GM18951 (cell line): ENCODE measurements around the gene MAGOH.
"Not testable (repeated sequence)": the region's sequence is repeated elsewhere in the genome, so short reads cannot be mapped to it uniquely, and the experiment has no call there.

Source experiments
- POLR2A ChIP-seq: IDR thresholded peaks from 4 replicates; pipeline ENCODE4 v1.6.1; 2011; ENCODE audit warnings: mild to moderate bottlenecking; ENCODE audit not compliant: insufficient read length, insufficient read depth; ENCODE audit errors: extremely low read depth
- in situ Hi-C: fragments of 300-500 bp; cut with MboI; formaldehyde crosslinking; loops from one replicate; pipeline ENCODE4 v1.12.0; 2022; ENCODE audit warnings: low sequenced_read_pairs, mixed read lengths, inconsistent platforms; ENCODE audit not compliant: unreplicated experiment

Gene MAGOH

DNA sequence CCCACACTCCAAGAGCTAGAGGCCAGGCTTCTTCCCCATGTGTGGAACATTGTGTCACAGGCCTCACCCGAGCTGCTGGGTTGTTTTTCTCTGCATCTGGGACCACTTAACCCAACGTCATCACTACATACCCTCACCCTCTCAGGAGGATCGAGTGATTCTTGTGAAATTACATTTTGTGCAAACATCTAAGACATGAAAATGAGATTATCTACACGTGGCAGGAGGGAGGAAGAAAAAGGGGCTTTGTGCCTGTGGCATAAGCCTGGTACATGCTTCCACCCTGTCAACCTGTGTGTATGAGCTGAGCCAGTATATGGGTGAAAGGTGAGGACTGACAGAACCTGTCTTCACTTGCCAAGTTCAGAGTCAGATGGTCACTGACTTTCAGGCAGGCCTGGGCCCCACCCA is 40.1 kb downstream of the MAGOH start:
- no peak for TF ChIP-seq POLR2A
- in situ Hi-C loops: no loop called here

DNA sequence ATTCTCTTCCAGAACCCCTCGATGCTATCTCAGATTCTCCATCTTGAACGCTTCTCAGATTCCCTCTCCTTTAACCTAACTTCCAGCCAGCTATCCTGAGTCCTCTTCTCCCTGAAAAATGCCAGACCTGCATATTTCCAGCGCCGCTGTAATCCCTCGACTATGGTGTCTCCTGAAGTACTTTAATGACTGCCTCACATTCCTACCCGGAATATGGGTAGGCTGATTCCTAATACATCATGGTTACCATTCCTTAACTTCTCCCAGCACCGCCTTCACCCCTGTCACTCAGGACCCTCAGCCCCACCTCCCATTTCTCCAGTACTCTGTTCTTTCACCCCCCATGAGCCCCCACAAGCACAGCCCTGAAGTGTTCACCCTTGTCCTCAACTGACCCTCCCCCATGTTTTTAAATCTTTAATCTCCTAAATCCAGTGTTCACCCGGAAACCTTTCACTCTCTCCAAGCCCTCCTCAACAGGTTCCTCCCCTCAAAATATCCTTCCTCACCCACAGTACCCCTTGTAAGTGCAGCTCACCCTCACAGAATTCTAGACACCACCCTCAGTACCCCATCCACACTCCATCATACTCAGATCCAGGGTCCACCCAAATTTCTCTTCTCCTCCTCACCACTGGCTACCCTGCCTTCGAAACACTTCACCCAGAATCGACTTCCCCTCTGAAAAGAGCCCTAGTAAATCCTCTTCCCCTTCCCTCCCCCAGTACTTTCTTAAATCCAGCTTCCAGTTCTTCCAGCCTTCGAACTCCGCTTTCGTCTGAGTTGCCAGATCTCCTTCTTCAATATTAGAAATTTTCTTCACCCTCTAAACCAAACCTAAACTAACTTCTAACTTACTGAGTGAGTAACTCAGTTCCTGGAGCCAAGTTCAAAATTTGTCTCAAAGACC is 40.8 kb downstream of the MAGOH start:
- in situ Hi-C loops: no loop called here
- no peak for TF ChIP-seq POLR2A

DNA sequence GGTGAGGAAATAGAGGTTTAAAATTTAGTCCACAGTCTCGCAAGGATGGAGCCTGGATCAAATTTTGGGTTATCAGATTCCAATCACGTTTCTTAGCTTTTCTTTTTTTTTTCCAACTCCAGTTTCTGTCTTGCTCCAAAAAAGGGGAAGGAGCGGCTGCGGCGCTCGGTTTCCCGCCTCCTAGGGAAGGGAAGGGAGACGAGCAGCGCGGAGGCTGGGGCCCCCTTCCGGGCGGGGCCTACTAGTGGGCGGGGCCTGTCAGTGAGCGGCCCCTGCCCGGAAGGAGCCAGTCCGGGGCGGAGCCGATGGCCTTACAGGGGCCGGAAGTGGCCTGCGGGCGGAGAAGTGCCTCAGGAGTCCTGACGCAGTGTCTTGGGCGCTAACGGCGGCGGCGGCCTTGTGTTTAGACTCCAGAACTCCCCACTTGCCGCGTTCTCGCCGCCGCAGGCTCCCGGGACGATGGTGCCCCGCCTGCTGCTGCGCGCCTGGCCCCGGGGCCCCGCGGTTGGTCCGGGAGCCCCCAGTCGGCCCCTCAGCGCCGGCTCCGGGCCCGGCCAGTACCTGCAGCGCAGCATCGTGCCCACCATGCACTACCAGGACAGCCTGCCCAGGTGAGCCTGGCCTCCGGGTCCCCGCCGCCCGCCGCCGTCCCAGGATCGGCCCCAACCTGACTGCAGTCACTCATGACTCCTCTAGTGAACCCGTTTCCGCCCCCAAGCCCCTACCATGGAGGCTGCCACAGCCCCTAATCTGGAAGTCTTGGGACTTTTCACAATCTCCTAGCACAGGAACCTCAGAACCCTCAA is 41.6 kb downstream of the MAGOH start, which contains the start of gene CPT2:
Gene CPT2 (plus strand): TSS at position 340 of the 806 bp plus-strand sequence. CDS start 120 bp downstream, at position 460.
- TF ChIP-seq POLR2A: peak; percentile 98
- in situ Hi-C loops: no loop called here

DNA sequence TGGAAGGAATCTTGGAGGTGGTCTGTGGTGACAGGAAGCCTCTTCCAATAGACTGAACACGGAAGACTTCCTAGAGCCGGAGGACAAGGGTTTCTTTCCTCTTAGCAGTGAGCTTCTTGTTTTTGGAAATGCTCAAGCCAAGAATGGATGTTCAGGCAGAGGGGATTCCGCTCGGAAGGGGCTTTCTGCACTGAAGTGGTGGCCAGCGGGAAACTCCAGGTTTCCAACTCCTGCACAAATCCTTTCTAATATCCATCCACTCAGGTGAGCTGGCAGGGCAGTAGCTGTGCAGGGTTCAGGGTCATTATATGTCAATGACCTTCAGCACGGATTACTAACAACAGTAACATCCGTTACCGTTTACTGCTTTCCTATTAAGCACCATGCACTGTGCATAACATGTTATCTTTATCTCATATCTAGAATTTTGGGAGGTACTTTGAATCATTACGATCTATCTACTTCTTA is 42.3 kb downstream of the MAGOH start:
- in situ Hi-C loops: no loop called here
- TF ChIP-seq POLR2A: no peak

DNA sequence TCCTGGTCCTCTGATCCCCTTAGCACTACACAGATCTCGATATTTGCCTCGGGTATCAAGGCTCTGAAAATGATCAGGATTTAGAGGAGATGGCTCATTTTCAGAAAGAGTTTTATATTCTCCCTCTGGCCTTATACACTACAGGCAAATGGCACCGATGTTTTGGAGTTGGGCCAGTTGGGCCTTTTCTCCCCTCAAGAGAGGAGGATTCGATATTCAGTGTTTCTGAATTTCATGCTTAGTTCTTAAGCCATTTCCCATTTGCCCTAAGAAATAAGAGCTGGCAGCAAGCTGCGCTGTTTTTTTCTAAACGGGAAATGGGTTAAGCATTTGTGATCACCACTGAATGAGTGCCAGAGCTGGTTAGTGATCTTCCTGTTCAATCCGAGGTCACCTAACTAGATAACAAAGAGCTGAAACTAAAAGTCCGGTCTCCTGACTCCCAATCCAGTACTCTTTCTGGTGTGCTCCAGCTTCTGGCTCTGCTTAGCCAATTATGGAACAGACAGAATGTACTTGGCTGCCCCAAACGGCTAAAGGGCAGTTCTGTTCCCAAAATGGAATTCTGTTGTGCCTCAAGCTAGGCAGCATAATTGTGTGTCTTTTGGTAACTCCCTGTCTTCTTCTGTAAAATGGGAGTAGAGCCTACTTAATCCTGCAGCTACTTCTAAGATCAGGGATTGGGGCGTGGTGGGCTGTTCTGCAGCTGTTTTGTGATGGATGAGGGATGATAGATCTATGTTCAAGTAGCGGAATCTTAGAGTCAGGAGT is 42.9 kb downstream of the MAGOH start:
- TF ChIP-seq POLR2A: no peak
- in situ Hi-C loops: no loop called here

DNA sequence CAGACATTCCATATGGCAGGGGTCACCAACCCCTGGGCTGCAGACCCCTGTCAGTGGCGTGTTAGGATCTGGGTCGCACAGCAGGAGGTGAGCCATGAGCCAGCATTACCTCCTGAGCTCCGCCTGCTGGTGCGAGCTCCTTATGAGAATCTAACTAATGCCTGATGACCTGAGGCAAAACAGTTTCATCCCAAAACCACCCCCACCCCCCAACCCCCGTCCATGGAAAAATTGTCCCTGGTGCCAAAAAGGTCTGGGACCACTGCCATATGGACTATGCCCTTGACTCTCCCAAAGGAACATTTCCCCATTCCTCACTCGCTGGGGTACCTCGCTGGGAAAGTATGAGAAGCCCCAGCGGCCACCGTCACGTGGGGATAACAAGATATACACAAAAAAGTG is 48.1 kb downstream of the MAGOH start:
- TF ChIP-seq POLR2A: no peak
- in situ Hi-C loops: no loop called here

DNA sequence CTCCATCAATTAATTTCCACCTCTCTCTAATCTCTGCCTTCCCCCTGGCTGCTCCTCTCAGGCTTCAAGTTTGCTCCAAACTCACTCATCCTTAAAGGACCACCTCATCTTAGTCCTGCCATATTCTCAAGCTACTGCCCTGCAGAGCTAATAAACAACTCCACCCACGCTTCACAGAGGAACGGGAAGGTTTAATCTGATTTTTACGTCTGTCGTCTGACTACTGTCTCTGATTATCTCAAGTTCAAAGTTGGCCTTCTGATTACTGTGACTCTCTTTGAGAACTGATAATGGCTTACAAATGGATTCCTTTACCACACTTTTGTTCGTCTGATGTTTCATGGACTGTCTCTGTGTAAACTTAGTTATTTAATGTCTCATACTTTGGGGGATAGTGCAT is 49.3 kb downstream of the MAGOH start:
- in situ Hi-C loops: no loop called here
- TF ChIP-seq POLR2A: no peak

DNA sequence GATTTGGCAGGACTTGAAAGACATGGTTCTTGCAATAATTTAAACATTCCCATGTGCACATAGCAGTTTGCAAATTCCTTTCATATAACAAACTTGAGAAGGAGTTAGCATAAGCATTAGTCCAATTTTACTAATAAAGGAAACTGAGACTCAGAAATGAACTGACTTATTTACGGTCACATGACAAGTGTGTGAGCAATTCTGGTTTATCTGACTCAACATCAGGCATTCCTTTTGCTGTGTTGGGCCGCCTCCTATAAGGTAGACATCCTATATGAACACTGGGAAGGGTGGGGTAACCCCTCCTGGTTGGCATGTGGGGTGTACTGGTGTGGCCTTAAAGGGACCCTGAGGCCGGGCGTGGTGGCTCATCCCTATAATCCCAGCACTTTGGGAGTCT is 50.2 kb downstream of the MAGOH start:
- no peak for TF ChIP-seq POLR2A
- in situ Hi-C loops: no loop called here

DNA sequence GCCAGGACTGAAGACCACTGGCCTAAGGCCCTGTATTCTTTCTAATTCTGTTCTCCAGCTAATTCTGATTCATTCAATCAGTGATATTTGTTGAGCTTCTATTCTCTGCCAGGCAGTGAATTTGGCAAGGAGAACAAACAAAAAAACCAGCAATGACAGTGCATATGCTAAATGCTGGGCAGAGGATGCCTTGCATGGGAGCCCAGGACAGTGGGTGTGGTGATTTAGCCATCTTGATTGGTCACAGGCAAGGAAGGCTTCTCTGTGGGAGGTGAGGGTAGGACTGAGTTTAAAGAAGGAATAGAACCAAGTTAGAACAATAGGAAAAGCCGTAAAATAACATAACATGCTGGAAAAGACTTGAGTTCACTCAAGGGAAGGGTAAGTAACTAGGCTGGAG is 50.9 kb downstream of the MAGOH start:
- in situ Hi-C loops: no loop called here
- no peak for TF ChIP-seq POLR2A

DNA sequence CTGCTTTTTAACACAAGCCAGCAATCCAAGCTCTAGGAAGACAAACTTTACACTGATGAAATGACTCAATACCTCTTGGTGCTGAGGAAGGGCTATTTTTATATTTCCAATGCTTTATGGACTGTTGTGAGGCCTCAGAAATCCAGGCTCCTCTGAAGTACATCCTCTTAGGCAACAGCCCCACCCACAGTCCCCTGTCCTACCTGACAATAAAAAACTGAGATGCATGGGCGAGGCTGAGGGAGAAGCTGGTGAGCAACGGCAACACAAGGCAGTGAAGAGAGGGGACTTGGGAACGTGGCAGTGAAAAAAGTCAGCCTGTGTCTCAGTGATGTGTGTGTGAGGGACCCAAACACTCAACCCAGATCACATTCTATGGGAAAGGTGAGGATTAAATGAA is 51.8 kb downstream of the MAGOH start:
- in situ Hi-C loops: no loop called here
- TF ChIP-seq POLR2A: no peak

DNA sequence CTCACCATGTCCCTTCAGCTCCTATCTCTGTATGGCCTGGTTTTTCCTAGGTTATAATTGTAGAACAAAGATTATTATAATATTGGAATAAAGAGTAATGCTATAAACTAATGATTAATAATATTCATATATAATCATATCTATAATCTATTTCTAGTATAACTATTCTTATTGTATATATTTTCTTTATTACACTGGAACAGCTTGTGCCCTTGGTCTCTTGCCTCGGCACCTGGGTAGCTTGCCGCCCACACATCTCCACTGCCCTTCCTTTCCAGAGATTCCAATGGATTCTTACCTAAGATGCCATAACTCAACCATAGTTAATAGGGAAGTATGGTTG is 52.4 kb downstream of the MAGOH start:
- in situ Hi-C loops: not testable (repeated sequence)

DNA sequence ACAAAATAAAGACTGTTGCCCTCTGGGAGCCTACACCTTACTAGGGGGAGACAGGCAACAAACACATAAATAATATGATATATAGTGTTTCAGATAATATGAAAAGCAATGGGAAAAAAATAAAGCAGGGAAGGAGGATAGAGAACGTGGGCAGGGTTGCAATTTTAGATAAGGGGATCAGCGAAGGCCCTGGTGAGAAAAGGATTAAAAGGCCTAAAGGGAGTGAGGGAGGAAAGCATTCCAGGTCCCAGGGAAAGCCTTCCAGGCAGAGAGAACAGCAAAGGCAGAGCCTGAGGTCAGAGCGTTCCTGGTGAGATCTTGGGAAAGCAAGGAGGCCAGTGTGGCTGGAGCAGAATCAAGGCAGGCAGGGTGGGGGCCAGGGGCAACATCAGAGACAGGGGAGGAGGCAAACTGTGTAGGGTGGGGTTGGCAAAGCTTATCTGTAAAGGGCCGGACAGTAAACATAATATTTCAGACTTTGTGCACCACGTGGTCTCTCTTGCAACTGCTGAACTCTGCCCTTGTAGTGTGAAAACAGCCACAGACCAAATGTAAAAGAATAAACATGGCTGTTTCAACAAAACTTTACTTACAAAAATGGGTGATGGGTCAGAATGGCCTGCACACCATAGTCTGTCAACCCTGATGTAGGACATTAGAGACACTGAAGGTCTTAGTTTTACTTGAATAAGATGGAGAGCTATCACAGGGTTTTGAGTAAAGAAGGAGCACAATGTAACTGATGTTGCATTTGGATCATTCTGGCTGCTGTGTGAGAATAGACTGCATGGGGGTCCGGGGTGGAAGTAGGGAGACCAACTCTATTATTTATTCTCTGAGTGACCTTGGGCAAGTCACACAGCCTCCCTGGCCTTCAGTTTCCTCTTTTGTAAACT is 55.0 kb downstream of the MAGOH start:
- in situ Hi-C loops: no loop called here

DNA sequence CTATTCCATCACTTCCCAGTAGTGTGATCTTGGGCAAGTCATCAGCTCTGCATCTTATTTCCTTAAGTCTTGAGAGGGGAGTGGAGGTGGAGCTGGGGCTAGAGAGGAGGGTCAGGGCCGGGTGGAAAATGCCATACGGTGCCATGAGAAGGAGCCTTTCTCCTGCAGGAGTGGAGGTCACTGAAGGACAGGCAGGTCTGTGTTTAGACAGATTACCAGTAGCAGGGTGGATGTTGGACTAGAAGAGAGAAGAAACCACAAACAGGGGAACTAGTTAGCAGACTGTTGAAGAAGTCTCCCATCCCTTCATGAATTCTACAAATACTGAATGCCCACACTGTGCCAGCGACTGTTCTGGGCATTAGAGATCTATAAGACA is 55.6 kb downstream of the MAGOH start:
- TF ChIP-seq POLR2A: no peak
- in situ Hi-C loops: no loop called here

More for the DNA sequence above, 55.0 kb downstream of the MAGOH start:
- TF ChIP-seq POLR2A: no peak
